AG09319 (cell line): ENCODE results near the gene CSPG5.

Source experiments
- DNase-seq: peaks from one replicate; pipeline ENCODE4 v3.0.0-alpha.2; 2010; ENCODE audit warnings: low read depth; ENCODE audit errors: extremely low read depth
- TF ChIP-seq, protein P1 (sequence below): IDR thresholded peaks from 2 replicates; pipeline ENCODE4 v1.5.1; 2011; ENCODE audit warnings: low read depth, mild to moderate bottlenecking, inconsistent platforms, low read length, moderate library complexity

CSPG5 gene

DNA sequence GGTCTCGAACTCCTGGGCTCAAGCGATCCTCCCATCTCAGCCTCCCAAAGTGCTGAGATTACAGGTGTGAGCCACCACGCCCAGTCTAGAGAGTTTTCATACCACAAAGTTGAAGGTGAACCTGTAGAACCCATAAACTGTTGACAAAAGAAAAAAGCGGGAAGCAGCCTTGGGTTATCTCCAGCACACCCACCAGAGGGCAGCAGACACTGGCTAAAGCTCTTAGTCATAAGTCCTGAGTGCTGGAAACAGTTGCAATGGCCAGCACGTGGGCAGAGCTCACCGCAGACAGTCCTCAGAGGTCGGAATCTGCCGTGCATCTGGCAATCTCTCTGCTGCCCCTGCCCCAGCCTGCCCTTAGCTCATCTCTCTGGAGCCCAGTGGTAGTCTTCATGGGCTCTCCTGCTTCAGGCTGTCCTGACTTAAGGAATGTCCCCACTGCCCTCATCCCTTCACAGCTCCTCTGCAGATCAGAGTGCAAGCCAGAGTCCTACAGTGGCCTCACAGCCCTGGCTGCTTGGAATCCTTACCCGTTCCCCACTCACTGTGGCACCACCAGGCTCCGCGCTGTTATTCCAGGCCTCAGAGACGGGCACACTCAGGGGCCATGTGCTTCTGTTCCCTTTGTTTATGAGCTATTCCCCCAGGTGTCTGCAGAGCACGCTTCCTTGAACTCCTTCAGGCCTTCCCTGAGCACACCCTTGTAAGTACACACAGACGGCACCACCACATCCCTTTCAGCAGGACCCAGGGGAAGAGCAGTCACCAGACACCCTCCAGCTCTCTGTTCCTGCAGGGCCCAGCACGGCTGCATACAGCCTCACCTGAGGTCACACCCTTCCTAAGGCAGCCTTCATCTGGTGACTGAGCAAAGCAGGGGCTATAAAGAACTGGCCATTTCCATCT, 56.3 kb downstream of the CSPG5 start:
- TF ChIP-seq, protein P1, sequence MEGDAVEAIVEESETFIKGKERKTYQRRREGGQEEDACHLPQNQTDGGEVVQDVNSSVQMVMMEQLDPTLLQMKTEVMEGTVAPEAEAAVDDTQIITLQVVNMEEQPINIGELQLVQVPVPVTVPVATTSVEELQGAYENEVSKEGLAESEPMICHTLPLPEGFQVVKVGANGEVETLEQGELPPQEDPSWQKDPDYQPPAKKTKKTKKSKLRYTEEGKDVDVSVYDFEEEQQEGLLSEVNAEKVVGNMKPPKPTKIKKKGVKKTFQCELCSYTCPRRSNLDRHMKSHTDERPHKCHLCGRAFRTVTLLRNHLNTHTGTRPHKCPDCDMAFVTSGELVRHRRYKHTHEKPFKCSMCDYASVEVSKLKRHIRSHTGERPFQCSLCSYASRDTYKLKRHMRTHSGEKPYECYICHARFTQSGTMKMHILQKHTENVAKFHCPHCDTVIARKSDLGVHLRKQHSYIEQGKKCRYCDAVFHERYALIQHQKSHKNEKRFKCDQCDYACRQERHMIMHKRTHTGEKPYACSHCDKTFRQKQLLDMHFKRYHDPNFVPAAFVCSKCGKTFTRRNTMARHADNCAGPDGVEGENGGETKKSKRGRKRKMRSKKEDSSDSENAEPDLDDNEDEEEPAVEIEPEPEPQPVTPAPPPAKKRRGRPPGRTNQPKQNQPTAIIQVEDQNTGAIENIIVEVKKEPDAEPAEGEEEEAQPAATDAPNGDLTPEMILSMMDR: peak; percentile 87

DNA sequence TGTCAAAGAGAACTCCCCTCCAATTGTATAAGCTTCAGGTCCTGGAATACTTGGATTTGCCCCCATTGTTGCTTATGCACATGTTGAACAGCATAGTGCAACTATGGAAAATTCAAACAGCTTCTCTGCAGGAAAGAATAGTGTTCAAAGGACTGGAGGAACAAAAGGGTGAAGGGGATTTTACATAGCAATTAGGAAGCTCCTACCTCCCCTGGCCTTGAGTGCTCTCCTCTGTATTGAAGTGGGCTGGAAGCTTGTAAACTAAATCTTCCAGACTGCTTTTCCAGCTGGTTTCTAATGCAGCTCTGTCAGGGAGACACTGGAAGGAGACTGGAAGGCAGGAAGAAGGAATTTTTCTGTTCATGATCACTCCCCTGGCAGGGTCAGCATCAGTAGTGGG, 57.9 kb downstream of the CSPG5 start:
- no peak for DNase-seq
- TF ChIP-seq, protein P1: no peak

More for the DNA sequence above, 56.3 kb downstream of the CSPG5 start:
- DNase-seq: peak; percentile 73

DNA sequence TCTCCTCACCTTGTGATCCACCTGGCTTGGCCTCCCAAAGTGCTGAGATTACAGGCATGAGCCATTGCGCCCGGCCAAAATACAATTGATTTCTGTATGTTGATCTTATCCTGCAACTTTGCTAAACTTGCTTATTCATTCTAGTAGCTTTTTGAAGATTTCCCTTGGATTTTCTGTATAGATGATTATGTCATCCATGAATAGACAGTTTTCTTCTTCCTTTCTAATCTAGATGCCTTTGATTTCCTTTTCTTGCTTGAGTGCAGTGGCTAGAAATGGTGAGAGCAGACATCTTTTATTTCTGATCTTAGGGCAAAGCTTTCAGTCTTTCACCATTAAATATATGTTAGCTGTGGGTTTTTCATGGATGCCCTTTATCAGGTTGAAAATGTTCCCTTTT, 60.7 kb downstream of the CSPG5 start:
- TF ChIP-seq, protein P1: no peak
- no peak for DNase-seq

DNA sequence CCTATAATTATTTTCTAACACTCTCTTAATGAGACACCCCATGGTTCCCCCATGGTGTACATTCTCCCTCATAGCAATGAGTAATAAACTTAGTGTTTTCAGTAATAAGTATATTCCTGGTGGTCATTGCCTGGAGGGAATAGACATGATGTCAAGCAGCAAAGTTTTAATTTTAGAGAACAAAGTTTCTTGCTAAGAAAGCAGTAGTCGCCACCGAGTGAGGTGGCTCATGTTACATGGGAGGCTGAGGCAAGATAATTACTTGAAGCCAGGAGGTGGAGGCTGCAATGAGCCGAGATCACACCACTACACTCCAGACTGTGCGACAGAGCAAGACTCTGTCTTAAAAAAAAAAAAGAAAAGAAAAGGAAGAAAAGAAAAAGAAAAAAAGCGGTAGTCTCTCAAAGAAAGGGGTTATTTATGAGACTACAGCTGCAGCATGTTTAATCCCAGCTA, 62.8 kb downstream of the CSPG5 start:
- TF ChIP-seq, protein P1: no peak
- no peak for DNase-seq

DNA sequence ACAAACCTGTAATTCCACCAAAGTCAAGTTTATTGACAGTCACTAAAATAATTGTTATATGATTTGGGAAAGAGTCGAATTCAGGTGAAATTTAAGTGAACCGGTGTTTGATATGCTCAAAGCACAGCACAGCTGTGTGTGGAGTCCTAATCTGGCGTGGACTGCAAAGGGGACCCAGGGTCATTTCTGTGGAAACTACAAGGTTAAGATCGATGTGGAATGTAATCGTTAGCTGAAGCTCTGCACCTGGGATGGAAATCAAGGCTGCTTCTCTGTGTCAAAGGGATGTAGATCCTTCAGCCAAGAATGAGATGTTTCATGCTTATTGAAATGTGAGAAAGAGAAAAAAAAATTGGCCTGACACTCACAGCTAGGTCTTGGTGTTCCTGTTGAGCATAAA, 63.6 kb downstream of the CSPG5 start:
- no peak for DNase-seq
- TF ChIP-seq, protein P1: no peak

DNA sequence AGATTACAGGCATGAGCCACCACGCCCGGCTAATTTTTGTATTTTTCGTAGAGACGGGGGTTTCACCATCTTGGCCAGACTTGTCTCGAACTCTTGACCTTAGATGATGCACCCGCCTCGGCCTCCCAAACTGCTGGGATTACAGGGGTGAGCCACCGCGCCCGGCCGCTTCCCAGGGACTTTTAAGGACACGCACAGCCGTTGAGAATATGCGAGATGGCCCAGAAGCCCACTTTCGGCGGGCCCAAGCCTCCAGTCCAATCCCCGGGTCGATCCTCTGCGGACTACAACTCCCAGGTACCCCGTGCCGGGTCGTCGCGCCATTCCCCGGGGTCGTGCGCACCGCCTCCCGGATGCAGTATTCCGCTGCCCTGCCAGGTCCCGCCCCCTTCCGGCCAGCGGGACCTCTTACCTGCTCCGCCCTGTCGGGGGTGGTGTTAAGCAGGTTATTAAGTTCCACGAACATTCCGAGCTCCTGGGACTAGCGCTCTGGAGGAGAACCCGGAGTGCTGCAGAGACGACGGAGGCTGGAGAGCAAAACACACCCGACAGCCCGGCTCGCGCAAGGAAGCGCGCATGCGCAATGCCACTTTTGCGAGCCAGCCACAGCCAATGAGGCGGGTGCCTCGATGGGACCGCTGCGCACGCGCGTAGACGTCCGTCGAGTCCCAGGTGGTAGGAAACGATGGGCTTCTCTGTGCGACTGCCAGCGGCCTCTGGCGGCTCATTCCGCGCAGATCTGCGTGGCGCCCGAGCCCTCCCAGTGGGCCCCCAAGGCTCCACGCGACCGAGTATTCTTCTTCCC, 65.3 kb downstream of the CSPG5 start, which contains the start of gene ELP6:
ELP6 (minus strand) TSS at position 588 of the 805 bp plus-strand sequence; CDS start at position 466, 122 bp downstream.
- peak; percentile 91 for DNase-seq
- TF ChIP-seq, protein P1: peak; percentile 35
